IPS-11a (cell line): ENCODE measurements around the gene HS6ST3.

Experiments used
- H3K4me3 ChIP-seq: one replicate; pipeline ENCODE4 v1.5.1; 2013; ENCODE audit warnings: low read depth, low read length, control low read depth

Gene HS6ST3

DNA sequence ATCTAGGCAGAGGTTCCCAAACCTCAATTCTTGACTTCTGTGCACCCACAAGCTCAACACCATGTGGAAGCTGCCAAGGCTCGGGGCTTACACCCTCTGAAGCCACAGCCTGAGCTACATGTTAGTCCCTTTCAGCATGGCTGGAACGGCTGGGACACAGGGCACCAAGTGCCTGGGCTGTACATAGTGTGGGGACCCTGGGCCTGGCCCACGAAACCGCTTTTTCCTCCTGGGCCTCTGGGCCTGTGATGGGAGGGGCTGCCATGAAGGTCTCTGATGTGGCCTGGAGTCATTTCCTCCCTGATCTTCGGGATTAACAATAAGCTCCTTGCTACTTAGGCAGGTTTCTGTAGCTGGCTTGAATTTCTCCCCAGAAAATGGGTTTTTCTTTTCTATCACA lies 108.1 kb downstream of the HS6ST3 start:
- no peak overlapping the region for H3K4me3 ChIP-seq

DNA sequence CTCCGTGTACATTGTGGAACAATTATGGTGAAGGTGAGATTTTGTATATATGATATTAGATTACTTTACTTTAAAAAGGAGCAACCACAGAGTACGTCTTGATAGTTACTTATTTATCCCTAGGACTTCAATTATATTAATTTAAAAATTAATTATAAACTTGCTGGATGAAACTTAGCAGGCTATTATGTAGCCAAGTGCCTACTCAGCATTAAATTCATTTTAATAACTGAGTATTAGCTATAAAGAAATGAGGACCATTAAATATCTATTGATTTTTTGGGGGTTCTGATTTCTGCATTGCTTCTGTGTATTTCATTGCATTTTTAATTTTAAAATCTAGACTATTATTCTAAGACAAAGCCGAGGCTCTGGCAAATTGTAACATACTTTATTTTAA lies 109.4 kb downstream of the HS6ST3 start:
- no peak overlapping the region for H3K4me3 ChIP-seq

GRCh38 chr13:96200810-96201209 lies 110.9 kb downstream of the HS6ST3 start:
- H3K4me3 ChIP-seq, result no peak overlapping the region

GRCh38 chr13:96202315-96202714 lies 112.4 kb downstream of the HS6ST3 start:
- no peak overlapping the region for H3K4me3 ChIP-seq

DNA sequence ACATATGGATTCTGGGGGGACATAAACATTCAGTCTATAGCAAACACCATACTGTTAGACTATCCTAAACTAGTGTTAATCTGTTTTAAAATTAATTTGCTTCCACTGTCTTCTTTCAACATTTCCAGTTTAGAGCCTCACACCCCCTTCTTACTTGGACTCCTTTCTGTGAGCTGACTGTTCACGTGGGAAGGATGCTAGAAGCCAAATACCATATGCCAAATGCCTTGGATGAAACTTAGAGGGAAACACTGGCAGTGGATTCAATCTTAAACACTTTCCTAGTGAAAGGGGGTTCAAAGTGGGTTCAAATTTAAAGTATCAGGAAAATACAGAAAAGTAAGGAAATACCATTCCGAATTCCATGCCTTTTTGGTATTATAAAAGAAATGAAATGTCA lies 113.6 kb downstream of the HS6ST3 start:
- no peak overlapping the region for H3K4me3 ChIP-seq

DNA sequence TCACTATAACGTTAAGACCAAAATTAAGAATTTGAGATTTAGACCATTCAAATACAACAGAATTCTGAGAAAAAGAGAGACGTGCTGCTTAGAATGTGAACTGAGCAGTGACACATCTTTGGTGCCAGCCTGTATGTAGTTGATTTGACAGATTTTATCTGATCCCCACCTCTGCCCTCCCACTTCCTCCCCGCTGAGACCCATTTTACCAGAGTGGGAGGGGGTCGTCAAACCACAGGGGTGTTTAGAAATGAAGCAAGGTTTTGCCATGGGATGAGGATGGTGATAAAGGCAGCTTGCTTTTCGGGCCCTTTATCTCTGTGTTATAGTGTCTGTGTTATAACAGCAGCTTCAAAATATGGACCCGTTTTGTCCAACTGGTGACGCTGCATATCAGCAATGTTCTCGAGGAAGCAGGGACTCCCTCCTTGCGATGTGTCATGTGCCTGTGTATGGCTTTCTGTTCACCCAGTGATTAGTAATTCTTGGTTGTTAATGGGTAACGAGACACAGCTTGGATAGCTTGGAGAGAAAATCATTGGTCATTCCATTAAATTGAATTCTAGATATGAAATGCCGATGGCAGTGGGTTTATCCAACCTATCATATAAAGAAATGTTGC lies 125.0 kb downstream of the HS6ST3 start:
- no peak overlapping the region for H3K4me3 ChIP-seq

DNA sequence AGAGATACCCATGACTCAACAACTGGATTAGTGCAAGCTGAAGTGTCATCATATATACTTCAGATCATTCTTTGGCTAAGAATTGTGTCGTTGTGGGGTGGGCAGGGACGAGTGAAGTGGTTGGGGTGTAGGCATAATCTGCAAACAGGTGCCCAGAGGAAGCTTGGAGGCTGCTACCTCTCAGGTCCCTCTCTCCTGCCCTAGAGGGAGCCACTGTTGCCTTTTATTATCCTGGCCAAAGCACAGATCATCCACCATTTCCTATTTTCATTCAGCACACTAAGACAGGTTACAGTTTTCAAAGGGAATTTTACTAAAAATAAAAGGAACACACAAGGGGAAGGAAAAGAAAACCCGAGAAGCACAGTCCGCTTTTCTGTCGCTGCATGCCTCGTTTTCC lies 126.6 kb downstream of the HS6ST3 start:
- no peak overlapping the region for H3K4me3 ChIP-seq

- no peak overlapping the region for H3K4me3 ChIP-seq
Observed at GRCh38 chr13:96218475-96218874, 128.6 kb downstream of the HS6ST3 start.

DNA sequence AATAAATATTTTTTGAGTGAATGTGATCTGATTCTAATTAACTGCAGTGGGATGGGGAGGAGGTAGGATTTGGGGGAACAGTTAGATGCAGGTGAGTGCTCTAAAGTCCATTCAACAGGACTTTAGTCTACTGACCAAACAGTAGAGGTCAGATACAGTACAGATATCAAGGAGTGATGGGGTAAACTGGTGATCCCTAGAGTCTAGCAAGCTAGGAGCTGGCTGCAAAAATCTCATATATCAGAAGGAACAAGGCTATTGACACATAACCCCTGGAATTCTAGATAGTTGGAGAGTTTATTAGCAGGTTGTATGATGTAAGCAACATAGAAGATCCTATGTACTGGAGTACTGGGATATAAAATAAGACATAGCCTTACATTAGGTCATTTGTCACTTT lies 131.6 kb downstream of the HS6ST3 start:
- no peak overlapping the region for H3K4me3 ChIP-seq

GRCh38 chr13:96223231-96223630 lies 133.3 kb downstream of the HS6ST3 start:
- H3K4me3 ChIP-seq, result no peak overlapping the region

GRCh38 chr13:96229356-96229755 lies 139.4 kb downstream of the HS6ST3 start:
- no peak overlapping the region for H3K4me3 ChIP-seq

DNA sequence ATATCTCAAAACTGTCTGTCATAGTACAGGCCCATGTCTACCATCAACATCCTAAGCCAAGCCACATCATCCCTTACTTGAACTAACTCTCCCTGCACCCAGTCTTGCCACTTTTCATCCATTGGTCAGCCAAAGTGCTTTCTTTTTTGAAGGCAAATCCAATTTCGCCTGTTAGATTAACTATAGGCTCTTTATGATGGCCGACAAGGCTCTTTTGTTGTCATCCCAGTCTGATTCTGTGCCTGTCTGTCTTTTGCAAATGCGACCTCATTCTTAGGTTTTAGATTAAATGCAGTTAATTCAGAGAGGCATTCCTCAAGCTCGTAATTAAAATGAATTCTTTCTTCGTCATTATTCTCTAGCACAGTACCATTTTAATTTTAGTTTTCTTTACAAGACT lies 148.3 kb downstream of the HS6ST3 start:
- no peak overlapping the region for H3K4me3 ChIP-seq

- no peak overlapping the region for H3K4me3 ChIP-seq
Observed at GRCh38 chr13:96238861-96239260, 149.0 kb downstream of the HS6ST3 start.

DNA sequence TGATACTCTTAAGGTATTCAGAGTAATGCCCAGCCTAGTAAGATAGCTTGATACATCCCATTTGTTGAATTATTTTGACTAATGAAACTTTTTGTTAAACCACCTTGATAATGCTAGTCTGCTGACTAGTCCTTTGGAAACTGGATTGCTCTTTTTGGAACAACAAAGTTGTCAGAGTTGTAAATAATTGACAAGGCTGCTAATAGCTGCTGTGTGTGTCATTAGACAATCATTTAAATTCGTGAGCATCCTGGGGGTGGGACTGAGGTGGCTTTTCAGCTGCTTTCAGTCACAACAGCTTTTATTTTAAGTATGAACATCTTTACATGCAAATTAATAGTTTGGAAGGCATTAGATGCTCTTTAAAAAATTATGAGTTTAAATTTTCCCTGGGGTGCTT lies 153.5 kb downstream of the HS6ST3 start:
- H3K4me3 ChIP-seq, result no peak overlapping the region

- no peak overlapping the region for H3K4me3 ChIP-seq
Observed at GRCh38 chr13:96248103-96248502, 158.2 kb downstream of the HS6ST3 start.

GRCh38 chr13:96248996-96249395 lies 159.1 kb downstream of the HS6ST3 start:
- no peak overlapping the region for H3K4me3 ChIP-seq

GRCh38 chr13:96252903-96253302 lies 163.0 kb downstream of the HS6ST3 start:
- H3K4me3 ChIP-seq, result no peak overlapping the region

DNA sequence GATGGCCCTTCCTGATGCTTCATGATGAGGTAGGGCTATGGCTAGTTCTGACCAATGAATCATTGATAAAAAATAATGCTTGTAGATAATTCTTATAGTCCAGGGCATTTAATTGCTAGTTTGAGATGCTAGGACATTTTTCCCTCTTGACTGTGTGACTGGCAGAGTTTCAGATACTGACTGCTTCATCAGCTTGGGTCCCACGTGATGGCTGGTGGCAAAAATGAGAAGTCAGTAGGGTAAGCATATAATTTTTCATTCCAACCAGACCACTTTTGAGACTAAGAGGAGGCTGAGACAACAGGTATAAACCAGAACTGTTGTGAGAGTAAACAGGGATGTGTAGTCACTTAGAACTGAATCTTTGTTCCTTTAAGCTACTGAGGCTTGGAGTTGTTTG lies 183.3 kb downstream of the HS6ST3 start:
- H3K4me3 ChIP-seq, result no peak overlapping the region

DNA sequence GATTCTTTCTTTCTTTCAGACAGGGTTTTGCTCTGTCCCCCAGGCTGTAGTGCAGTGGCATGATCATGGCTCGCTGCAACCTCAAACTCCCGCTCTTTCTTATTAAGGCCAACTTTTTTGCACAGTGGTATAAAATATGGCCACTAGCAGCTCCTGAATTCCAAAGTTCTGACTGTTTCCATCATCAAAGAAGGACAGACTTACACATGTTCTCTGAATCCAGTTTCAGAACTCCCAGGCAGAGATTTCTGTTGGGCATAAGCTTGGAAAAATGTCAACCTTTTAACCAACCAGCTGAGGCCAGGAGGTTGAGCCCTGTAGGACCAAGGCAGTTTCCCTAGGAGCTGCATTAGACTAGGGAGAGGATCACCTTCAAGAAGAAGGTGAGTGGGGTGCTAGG lies 184.1 kb downstream of the HS6ST3 start:
- no peak overlapping the region for H3K4me3 ChIP-seq

DNA sequence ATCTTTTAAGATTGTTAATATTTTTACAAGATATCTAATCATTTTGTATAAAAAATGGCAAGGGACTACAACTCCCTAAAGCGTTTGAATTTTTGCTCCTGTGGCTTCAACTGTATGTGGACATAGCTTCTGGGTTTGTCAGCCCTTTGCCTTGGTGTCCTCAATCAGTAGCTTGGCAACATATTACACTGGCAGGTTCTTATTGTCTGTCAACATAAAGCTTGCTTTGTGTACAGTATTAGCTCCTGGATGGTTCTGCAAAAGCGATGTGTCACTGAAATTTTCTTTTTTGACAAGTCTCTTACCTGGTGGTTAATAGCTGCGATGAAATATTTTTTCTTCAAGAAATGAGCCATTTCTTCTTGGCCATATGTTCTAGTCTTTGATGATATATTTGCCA lies 190.0 kb downstream of the HS6ST3 start:
- H3K4me3 ChIP-seq, result no peak overlapping the region

- no peak overlapping the region for H3K4me3 ChIP-seq
Observed at GRCh38 chr13:96284971-96285370, 195.1 kb downstream of the HS6ST3 start.

GRCh38 chr13:96285729-96286128 lies 195.8 kb downstream of the HS6ST3 start:
- no peak overlapping the region for H3K4me3 ChIP-seq
